ENCODE data around the gene ETFBKMT. TPM values are rescaled to one million over a fixed set of nuclear protein-coding genes. Genes with fewer than 3 reads are reported as not detected.

ETFBKMT gene
- total RNA-seq, 1 experiment from 2014 or later = 2.0 TPM

DNA sequence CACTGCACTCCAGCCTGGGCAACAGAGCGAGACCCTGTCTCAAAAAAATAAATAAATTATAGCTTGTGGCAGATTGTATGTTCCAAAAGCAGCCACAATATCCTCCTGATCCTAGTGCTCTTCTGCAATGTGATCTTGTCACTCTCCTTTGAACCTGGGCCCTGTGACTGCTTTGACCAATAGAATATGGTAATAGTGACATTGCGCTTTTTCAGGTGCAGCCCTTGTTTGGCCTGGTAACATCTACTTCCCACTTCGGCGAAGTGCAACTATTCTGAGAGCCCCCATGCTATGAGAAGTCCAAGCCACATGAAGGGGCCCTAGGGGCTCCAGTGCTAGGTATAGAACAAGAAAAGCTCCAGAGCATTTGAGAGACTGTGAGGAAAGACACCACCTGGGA, 37.5 kb upstream of the ETFBKMT start (continued):
- TF ChIP-seq, protein P1, sequence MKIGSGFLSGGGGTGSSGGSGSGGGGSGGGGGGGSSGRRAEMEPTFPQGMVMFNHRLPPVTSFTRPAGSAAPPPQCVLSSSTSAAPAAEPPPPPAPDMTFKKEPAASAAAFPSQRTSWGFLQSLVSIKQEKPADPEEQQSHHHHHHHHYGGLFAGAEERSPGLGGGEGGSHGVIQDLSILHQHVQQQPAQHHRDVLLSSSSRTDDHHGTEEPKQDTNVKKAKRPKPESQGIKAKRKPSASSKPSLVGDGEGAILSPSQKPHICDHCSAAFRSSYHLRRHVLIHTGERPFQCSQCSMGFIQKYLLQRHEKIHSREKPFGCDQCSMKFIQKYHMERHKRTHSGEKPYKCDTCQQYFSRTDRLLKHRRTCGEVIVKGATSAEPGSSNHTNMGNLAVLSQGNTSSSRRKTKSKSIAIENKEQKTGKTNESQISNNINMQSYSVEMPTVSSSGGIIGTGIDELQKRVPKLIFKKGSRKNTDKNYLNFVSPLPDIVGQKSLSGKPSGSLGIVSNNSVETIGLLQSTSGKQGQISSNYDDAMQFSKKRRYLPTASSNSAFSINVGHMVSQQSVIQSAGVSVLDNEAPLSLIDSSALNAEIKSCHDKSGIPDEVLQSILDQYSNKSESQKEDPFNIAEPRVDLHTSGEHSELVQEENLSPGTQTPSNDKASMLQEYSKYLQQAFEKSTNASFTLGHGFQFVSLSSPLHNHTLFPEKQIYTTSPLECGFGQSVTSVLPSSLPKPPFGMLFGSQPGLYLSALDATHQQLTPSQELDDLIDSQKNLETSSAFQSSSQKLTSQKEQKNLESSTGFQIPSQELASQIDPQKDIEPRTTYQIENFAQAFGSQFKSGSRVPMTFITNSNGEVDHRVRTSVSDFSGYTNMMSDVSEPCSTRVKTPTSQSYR (CRISPR knock-in tag; IDR thresholded peaks at IDR 0.05) = no peak
- no peak for TF ChIP-seq TEAD1 (CRISPR knock-in tag; IDR thresholded peaks at IDR 0.05)
- TF ChIP-seq, protein P2, sequence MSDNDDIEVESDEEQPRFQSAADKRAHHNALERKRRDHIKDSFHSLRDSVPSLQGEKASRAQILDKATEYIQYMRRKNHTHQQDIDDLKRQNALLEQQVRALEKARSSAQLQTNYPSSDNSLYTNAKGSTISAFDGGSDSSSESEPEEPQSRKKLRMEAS (CRISPR knock-in tag; IDR thresholded peaks at IDR 0.05) = no peak
- no peak for TF ChIP-seq NR3C1 (CRISPR knock-in tag; conservative IDR thresholded peaks at IDR 0.05; ENCODE audit: low read depth)
- TF ChIP-seq OVOL2 (CRISPR knock-in tag; IDR thresholded peaks at IDR 0.05; ENCODE audit: borderline replicate concordance) = no peak
- TF ChIP-seq ZNF317 (CRISPR knock-in tag; IDR thresholded peaks at IDR 0.05; ENCODE audit: borderline replicate concordance, low read depth) = no peak
- TF ChIP-seq, protein P3, sequence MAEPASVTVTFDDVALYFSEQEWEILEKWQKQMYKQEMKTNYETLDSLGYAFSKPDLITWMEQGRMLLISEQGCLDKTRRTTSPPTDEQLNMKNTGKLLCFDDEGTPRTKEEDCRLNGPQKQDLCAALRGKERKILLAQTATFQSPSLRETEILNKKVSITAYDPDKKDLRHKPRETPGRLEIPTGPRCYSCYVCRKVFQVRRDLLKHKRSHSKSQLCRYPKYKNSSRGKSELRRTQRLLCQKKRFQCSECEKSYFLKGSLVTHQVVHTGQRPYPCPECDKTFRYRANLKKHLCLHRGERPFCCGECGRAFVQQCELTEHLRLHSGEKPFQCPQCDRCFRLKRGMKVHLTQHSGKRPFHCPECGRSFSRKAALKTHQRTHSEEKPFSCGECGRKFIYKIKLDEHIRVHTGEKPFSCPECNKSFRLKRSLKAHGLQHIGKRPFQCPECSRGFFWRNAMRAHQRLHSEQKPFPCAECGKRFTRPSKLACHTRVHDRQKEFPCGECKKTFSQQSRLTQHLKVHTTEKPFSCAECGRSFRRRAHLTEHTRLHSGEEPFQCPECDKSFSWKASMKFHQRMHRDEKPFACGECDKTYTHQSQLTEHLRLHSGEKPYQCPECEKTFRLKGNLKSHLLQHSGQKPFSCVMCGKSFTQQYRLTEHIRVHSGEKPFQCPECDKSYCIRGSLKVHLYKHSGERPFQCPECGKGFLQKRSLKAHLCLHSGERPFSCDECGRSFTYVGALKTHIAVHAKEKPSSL (CRISPR knock-in tag; conservative IDR thresholded peaks at IDR 0.05) = no peak
- TF ChIP-seq, protein P4, sequence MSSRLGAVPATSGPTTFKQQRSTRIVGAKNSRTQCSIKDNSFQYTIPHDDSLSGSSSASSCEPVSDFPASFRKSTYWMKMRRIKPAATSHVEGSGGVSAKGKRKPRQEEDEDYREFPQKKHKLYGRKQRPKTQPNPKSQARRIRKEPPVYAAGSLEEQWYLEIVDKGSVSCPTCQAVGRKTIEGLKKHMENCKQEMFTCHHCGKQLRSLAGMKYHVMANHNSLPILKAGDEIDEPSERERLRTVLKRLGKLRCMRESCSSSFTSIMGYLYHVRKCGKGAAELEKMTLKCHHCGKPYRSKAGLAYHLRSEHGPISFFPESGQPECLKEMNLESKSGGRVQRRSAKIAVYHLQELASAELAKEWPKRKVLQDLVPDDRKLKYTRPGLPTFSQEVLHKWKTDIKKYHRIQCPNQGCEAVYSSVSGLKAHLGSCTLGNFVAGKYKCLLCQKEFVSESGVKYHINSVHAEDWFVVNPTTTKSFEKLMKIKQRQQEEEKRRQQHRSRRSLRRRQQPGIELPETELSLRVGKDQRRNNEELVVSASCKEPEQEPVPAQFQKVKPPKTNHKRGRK (CRISPR knock-in tag; IDR thresholded peaks at IDR 0.05; ENCODE audit: borderline replicate concordance) = no peak
- no peak for TF ChIP-seq SMAD4 (CRISPR knock-in tag; IDR thresholded peaks at IDR 0.05)
- TF ChIP-seq, protein P5, sequence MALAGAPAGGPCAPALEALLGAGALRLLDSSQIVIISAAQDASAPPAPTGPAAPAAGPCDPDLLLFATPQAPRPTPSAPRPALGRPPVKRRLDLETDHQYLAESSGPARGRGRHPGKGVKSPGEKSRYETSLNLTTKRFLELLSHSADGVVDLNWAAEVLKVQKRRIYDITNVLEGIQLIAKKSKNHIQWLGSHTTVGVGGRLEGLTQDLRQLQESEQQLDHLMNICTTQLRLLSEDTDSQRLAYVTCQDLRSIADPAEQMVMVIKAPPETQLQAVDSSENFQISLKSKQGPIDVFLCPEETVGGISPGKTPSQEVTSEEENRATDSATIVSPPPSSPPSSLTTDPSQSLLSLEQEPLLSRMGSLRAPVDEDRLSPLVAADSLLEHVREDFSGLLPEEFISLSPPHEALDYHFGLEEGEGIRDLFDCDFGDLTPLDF (CRISPR knock-in tag; IDR thresholded peaks at IDR 0.05) = no peak
- TF ChIP-seq NFATC4 (CRISPR knock-in tag; IDR thresholded peaks at IDR 0.05) = no peak
- no peak for TF ChIP-seq IRF2 (CRISPR knock-in tag; IDR thresholded peaks at IDR 0.05; ENCODE audit: borderline replicate concordance, low read depth)
- TF ChIP-seq, protein P6, sequence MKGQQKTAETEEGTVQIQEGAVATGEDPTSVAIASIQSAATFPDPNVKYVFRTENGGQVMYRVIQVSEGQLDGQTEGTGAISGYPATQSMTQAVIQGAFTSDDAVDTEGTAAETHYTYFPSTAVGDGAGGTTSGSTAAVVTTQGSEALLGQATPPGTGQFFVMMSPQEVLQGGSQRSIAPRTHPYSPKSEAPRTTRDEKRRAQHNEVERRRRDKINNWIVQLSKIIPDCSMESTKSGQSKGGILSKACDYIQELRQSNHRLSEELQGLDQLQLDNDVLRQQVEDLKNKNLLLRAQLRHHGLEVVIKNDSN (CRISPR knock-in tag; IDR thresholded peaks at IDR 0.05) = no peak
- no peak for TF ChIP-seq CREM (CRISPR knock-in tag; IDR thresholded peaks at IDR 0.05)

DNA sequence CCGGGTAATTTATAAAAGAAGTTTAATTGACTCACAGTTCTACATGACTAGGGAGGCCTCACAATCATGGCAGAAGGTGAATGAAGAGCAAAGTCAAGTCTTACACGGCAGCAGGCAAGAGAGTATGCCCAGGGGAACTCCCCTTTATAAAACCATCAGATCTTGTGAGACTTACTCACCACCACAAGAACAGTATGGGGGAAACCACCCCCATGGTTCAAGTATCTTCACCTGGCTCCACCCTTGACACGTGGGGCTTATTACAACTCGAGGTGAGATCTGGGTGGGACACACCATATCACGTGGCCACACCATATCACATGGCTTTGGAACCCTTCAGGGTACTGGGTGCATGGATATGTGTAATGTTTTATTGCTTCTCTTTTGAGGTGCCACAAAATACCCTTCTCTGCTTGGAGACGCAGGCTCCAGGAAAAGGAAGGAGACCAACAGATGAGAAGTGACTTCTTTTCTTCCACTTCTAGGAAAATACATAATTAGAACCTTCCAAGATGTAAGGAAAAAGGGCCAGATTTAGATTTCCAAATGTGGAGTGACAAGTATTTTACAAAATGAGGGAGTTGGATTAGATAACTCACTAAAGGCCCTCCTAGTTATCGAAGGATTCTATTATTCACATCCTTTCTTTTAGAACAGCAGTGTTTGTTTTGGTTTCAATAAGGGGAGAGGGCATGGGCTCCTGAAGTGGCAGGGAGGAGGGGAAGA, 33.1 kb upstream of the ETFBKMT start:
- ChIA-PET POLR2A (no interaction called here), CTCF (no interaction called here)

More for the DNA sequence above, 33.1 kb upstream of the ETFBKMT start:
- Mint-ChIP-seq H3K27me3 (ENCODE audit: low read depth) (no peaks in the 10 kb centered on the region), H3K4me3 (no peak overlapping the region), H3K9me3 (no peaks in the 10 kb centered on the region), H3K36me3 (no peaks in the 10 kb centered on the region), H3K4me1 (no peaks in the 10 kb centered on the region), H3K27ac (peak overlapping the region; percentile 36; the same call in 1 of the 2 replicates)
- ATAC-seq = no peak
- no peak for TF ChIP-seq HMGA2 (CRISPR knock-in tag; IDR thresholded peaks at IDR 0.05)
- TF ChIP-seq, protein P2 (CRISPR knock-in tag; IDR thresholded peaks at IDR 0.05) = no peak
- TF ChIP-seq, protein P7, sequence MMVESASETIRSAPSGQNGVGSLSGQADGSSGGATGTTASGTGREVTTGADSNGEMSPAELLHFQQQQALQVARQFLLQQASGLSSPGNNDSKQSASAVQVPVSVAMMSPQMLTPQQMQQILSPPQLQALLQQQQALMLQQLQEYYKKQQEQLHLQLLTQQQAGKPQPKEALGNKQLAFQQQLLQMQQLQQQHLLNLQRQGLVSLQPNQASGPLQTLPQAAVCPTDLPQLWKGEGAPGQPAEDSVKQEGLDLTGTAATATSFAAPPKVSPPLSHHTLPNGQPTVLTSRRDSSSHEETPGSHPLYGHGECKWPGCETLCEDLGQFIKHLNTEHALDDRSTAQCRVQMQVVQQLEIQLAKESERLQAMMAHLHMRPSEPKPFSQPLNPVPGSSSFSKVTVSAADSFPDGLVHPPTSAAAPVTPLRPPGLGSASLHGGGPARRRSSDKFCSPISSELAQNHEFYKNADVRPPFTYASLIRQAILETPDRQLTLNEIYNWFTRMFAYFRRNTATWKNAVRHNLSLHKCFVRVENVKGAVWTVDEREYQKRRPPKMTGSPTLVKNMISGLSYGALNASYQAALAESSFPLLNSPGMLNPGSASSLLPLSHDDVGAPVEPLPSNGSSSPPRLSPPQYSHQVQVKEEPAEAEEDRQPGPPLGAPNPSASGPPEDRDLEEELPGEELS (CRISPR knock-in tag; IDR thresholded peaks at IDR 0.05) = no peak
- TF ChIP-seq, protein P6 (CRISPR knock-in tag; IDR thresholded peaks at IDR 0.05) = no peak
- no peak for TF ChIP-seq GRHL2 (CRISPR knock-in tag; IDR thresholded peaks at IDR 0.05; ENCODE audit: insufficient replicate concordance, severe bottlenecking)
- no peak for TF ChIP-seq CREB1 (CRISPR knock-in tag; IDR thresholded peaks at IDR 0.05)
- TF ChIP-seq TEAD1 (CRISPR knock-in tag; IDR thresholded peaks at IDR 0.05) = no peak
- DNase-seq (ENCODE audit: low spot score) = no peak

Measured in WTC11 (cell line).